HepG2 (cell line): ENCODE measurements around the gene BAIAP3.

Source experiments
- ATF2 ChIP-seq: sonication (generic); formaldehyde crosslinking; IDR thresholded peaks from 2 replicates; pipeline ENCODE4 v1.4.0; 2020; ENCODE audit warnings: missing genetic modification reagents
- CTCF ChIP-seq: sonication (generic); formaldehyde crosslinking; IDR thresholded peaks from 2 replicates; pipeline ENCODE4 v1.5.0; 2020; ENCODE audit warnings: mild to moderate bottlenecking, missing genetic modification reagents, moderate library complexity
- KLF12 ChIP-seq: sonication (generic); formaldehyde crosslinking; IDR thresholded peaks from 2 replicates; pipeline ENCODE4 v1.4.0; 2020; ENCODE audit warnings: missing genetic modification reagents, borderline replicate concordance
- SUZ12 ChIP-seq: fragments of 150-350 bp; IDR thresholded peaks from 2 replicates; pipeline ENCODE4 v1.6.1; 2014; ENCODE audit warnings: low read depth, low read length
- ZNF292 ChIP-seq: sonication (generic); formaldehyde crosslinking; IDR thresholded peaks from 2 replicates; pipeline ENCODE4 v1.8.1; 2022; ENCODE audit warnings: mild to moderate bottlenecking, low read depth, missing genetic modification reagents, borderline replicate concordance
- ZNF460 ChIP-seq: sonication (generic); formaldehyde crosslinking; IDR thresholded peaks from 2 replicates; pipeline ENCODE4 v1.5.1; 2020; ENCODE audit warnings: missing genetic modification reagents, mild to moderate bottlenecking, borderline replicate concordance
- ZNF501 ChIP-seq: sonication (generic); formaldehyde crosslinking; IDR thresholded peaks from 2 replicates; pipeline ENCODE4 v1.5.1; 2020; ENCODE audit warnings: mild to moderate bottlenecking, moderate library complexity, missing genetic modification reagents
- ZNF670 ChIP-seq: sonication (generic); formaldehyde crosslinking; IDR thresholded peaks from 2 replicates; pipeline ENCODE4 v1.8.0; 2022; ENCODE audit warnings: mild to moderate bottlenecking, missing genetic modification reagents, borderline replicate concordance

GRCh38 chr16:1289477-1289866, 44.0 kb upstream of the BAIAP3 start:
- TF ChIP-seq CTCF (CRISPR knock-in tag): no peak
- no peak for TF ChIP-seq ZNF292 (CRISPR knock-in tag)
- no peak for TF ChIP-seq ZNF670
- TF ChIP-seq ATF2 (CRISPR knock-in tag): no peak
- TF ChIP-seq ZNF501: no peak
- no peak for TF ChIP-seq ZNF460 (CRISPR knock-in tag)
- no peak for TF ChIP-seq SUZ12
- TF ChIP-seq KLF12 (CRISPR knock-in tag): no peak
